NB4 (cell line): ENCODE measurements around the gene TSNAX.
A peak's percentile ranks its signal among the peaks of the same experiment; 100 is the strongest.

Experiments
- DNase-seq: peaks from one replicate; pipeline ENCODE4 v3.0.0; 2010; ENCODE audit warnings: low read depth
- H3K4me3 ChIP-seq: one replicate; pipeline ENCODE4 v1.5.1; 2011; ENCODE audit warnings: mild to moderate bottlenecking, low read depth, low read length, moderate library complexity
- CTCF ChIP-seq: IDR thresholded peaks from one replicate; pipeline ENCODE4 v1.5.1; 2012; ENCODE audit warnings: low read depth, low read length
- MYC ChIP-seq: IDR thresholded peaks from 2 replicates; pipeline ENCODE4 v1.6.1; 2011; ENCODE audit warnings: low read depth, low read length
- POLR2A ChIP-seq: IDR thresholded peaks from 2 replicates; pipeline ENCODE4 v1.6.1; 2011; ENCODE audit warnings: mild to moderate bottlenecking; ENCODE audit not compliant: insufficient read length; ENCODE audit errors: extremely low read depth
- TF ChIP-seq, protein P1 (sequence below): IDR thresholded peaks from 2 replicates; pipeline ENCODE4 v1.6.1; 2011; ENCODE audit warnings: low read depth, low read length

Gene TSNAX, protein sequence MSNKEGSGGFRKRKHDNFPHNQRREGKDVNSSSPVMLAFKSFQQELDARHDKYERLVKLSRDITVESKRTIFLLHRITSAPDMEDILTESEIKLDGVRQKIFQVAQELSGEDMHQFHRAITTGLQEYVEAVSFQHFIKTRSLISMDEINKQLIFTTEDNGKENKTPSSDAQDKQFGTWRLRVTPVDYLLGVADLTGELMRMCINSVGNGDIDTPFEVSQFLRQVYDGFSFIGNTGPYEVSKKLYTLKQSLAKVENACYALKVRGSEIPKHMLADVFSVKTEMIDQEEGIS

GRCh38 chr1:231528172-231529029 is at the start of gene TSNAX:
Gene TSNAX, plus strand, starts transcription at chr1:231528669. Its CDS starts 142 bp downstream, at chr1:231528811.
- DNase-seq: peak; percentile 95
- TF ChIP-seq MYC (peak; percentile 85; the same call in 1 of the 2 replicates), CTCF (no peak), POLR2A (peak; percentile 88)
- TF ChIP-seq, protein P1, sequence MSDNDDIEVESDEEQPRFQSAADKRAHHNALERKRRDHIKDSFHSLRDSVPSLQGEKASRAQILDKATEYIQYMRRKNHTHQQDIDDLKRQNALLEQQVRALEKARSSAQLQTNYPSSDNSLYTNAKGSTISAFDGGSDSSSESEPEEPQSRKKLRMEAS: peak; percentile 69
- H3K4me3 ChIP-seq: peak within 1 kb of the TSS; percentile 86

- H3K4me3 ChIP-seq: no peak overlapping the region
- no peak for DNase-seq
- no peak for TF ChIP-seq MYC
- no peak for TF ChIP-seq POLR2A
- no peak for TF ChIP-seq CTCF
- TF ChIP-seq, protein P1: no peak
Measured at GRCh38 chr1:231478811-231479210, 49.7 kb upstream of the TSNAX start.

GRCh38 chr1:231480008-231480407 is 48.5 kb upstream of the TSNAX start:
- no peak overlapping the region for H3K4me3 ChIP-seq
- no peak for DNase-seq
- TF ChIP-seq, protein P1: no peak
- TF ChIP-seq CTCF: no peak
- TF ChIP-seq POLR2A: no peak
- TF ChIP-seq MYC: no peak

DNA sequence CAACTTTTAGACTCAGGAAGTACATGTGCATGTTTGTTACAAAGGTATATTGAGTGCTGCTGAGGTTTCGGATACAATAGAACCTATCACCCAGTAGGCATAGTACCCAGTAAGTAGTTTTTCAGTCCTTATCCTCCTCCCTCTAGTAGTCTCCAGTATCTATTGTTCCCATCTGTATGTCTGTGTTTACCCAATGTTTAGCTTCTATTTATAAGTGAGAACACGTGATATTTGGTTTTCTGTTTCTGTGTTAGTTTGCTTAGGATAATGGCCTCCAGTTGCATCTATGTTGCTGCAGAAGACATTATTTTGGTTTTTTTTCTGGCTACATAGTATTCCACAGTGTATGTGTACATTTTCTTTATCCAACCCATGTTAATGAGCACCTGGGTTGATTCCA is 47.2 kb upstream of the TSNAX start:
- TF ChIP-seq, protein P1: no peak
- TF ChIP-seq MYC: no peak
- no peak for TF ChIP-seq POLR2A
- TF ChIP-seq CTCF: no peak
- no peak for DNase-seq

GRCh38 chr1:231485029-231485784 is 43.3 kb upstream of the TSNAX start:
- DNase-seq: no peak
- no peak for TF ChIP-seq CTCF
- TF ChIP-seq, protein P1: no peak
- TF ChIP-seq MYC: no peak
- no peak for TF ChIP-seq POLR2A
- no peak overlapping the region for H3K4me3 ChIP-seq

More for the DNA sequence above, 47.2 kb upstream of the TSNAX start:
- no peak overlapping the region for H3K4me3 ChIP-seq
